ENCODE measurements around the gene MTRF1L.

The MTRF1L gene

DNA sequence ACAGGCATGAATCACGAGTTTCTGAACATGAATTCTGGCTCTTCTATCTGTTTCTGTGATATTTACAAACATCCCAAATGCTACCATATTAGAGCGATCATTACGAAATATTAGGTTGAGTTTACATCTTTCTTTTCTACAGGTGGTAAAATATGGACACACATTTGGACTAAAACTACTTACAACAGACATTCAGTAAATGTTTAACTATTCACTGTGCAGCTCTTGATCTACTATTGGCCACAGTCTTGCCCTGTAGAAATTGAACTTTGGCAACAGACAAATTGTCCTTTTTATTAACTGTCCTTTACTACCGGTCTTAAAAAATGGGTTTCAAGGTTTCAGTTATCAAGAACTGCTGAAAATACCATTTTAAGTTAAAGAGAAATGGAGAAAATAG is 26.5 kb upstream of the MTRF1L start:
- Histone ChIP-seq H3K9ac (ENCODE audit: low read length) (no peak overlapping the region), H3K4me3 (ENCODE audit: low read depth in 1 of 2, low read length in 2 of 2) (no peak overlapping the region), H3K9me3 (ENCODE audit: low read length) (no peaks in the 10 kb centered on the region), H3K27ac (ENCODE audit: low read depth, low read length) (no peak overlapping the region), H3K27me3 (ENCODE audit: control insufficient read depth in 1 of 2, insufficient read depth in 2 of 2, low read length in 2 of 2) (no peaks in the 10 kb centered on the region), H3K36me3 (ENCODE audit: insufficient read depth, low read length) (no peaks in the 10 kb centered on the region), H3K4me1 (ENCODE audit: insufficient read depth, low read length) (no peaks in the 10 kb centered on the region)

DNA sequence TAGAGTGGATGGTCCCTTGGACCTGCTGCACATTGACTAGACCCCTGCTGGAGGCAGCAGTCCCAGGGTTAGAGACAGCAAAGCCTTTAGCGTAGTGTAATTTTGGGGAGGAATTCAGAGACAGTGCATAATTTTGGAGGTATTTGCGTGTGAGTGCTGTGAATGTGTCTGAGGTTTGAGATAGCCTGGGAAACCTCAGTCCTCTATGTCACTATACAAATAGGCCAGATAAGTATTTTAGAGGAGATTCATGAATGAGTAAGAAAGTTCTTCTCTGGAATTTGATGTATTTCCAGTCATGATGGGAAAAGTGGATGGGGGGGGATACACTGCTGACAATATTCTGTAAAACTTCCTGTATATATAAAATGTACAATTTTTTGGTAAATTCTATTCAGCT is 25.8 kb upstream of the MTRF1L start:
- Histone ChIP-seq H3K9me3 (ENCODE audit: low read length) (no peaks in the 10 kb centered on the region), H3K4me3 (ENCODE audit: low read depth in 1 of 2, low read length in 2 of 2) (no peak overlapping the region), H3K36me3 (ENCODE audit: insufficient read depth, low read length) (no peaks in the 10 kb centered on the region), H3K4me1 (ENCODE audit: insufficient read depth, low read length) (no peaks in the 10 kb centered on the region), H3K9ac (ENCODE audit: low read length) (no peak overlapping the region), H3K27me3 (ENCODE audit: control insufficient read depth in 1 of 2, insufficient read depth in 2 of 2, low read length in 2 of 2) (no peaks in the 10 kb centered on the region), H3K27ac (ENCODE audit: low read depth, low read length) (no peak overlapping the region)

DNA sequence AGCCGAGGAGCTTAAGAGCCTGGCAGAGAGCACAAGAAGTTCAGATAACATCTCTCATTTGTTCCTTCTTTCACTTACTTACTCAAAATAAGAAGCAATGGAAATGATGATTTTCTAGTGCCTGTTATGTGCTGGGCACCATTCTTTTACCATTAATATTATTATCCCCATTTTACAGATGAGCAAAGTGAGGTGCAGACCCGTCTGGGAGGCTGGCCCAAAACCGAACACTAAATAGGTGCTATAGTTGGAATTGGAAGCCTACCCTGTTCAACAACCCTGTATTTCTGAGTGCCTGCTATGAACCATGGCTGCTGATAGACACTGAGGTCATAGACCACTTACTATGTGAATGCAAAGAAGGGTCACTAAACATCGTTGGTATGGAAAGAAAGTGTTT is 25.0 kb upstream of the MTRF1L start:
- Histone ChIP-seq H3K4me1 (ENCODE audit: insufficient read depth, low read length) (no peaks in the 10 kb centered on the region), H3K36me3 (ENCODE audit: insufficient read depth, low read length) (no peaks in the 10 kb centered on the region), H3K4me3 (ENCODE audit: low read depth in 1 of 2, low read length in 2 of 2) (no peak overlapping the region), H3K9ac (ENCODE audit: low read length) (no peak overlapping the region), H3K27me3 (ENCODE audit: control insufficient read depth in 1 of 2, insufficient read depth in 2 of 2, low read length in 2 of 2) (no peaks in the 10 kb centered on the region), H3K9me3 (ENCODE audit: low read length) (no peaks in the 10 kb centered on the region), H3K27ac (ENCODE audit: low read depth, low read length) (no peak overlapping the region)

DNA sequence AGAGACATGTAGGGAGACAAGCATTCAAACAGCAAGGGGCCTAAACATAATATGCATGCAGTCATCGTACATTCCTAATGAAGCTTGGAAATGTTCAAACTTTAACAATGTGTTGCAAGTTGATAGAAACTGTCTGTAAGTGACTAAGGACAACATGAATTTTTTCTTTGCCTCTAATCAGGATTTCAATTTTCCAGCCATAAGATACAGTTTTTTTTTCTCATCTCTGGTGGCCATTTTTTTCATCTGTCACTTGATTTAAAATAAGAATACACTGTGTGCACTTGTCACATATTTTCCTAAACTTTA is 22.2 kb upstream of the MTRF1L start:
- no peaks in the 10 kb centered on the region for H3K27me3 ChIP-seq (ENCODE audit: control insufficient read depth in 1 of 2, insufficient read depth in 2 of 2, low read length in 2 of 2)
- H3K4me1 ChIP-seq (ENCODE audit: insufficient read depth, low read length): no peaks in the 10 kb centered on the region
- H3K36me3 ChIP-seq (ENCODE audit: insufficient read depth, low read length): no peaks in the 10 kb centered on the region
- no peak overlapping the region for H3K4me3 ChIP-seq (ENCODE audit: low read depth in 1 of 2, low read length in 2 of 2)
- H3K9me3 ChIP-seq (ENCODE audit: low read length): no peaks in the 10 kb centered on the region
- no peak overlapping the region for H3K9ac ChIP-seq (ENCODE audit: low read length)
- no peak overlapping the region for H3K27ac ChIP-seq (ENCODE audit: low read depth, low read length)

DNA sequence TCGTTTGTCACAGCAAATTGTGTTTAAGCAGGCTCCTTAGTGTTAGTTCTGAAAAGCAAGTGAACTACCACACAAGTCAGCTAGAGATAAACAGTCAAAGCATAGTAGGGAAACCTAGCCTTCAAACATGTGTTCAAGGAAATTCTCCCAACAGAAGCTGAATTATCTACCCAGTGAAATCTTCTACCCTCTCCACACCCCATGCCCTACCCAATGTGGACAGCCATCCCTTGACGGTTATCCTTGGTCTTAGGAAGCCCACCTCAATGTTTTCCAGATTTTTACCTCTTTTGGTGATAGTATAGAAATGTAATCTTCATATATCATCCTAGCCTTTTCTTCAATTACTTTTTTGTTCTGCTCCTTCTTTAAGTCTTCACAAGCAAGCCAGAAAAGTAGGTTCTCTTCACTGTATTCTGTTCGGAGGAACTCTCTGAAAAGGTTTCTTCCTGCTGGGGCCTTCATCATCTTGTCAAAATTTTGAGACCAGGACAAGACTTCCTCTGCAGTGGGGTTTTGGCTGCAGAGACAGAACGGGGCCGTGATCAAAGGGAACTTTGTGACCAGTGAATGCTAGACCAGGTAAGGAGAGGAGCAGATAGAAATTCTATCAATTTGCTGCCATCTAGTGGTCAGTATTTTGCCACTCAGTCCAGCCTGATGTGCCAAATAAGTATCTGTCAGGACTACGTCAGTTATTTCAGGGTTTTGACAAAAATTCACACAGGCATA is 21.6 kb upstream of the MTRF1L start:
- H3K9me3 ChIP-seq (ENCODE audit: low read length): no peaks in the 10 kb centered on the region
- no peak overlapping the region for H3K27ac ChIP-seq (ENCODE audit: low read depth, low read length)
- no peaks in the 10 kb centered on the region for H3K4me1 ChIP-seq (ENCODE audit: insufficient read depth, low read length)
- H3K4me3 ChIP-seq (ENCODE audit: low read depth in 1 of 2, low read length in 2 of 2): no peak overlapping the region
- H3K9ac ChIP-seq (ENCODE audit: low read length): no peak overlapping the region
- H3K36me3 ChIP-seq (ENCODE audit: insufficient read depth, low read length): no peaks in the 10 kb centered on the region
- no peaks in the 10 kb centered on the region for H3K27me3 ChIP-seq (ENCODE audit: control insufficient read depth in 1 of 2, insufficient read depth in 2 of 2, low read length in 2 of 2)

DNA sequence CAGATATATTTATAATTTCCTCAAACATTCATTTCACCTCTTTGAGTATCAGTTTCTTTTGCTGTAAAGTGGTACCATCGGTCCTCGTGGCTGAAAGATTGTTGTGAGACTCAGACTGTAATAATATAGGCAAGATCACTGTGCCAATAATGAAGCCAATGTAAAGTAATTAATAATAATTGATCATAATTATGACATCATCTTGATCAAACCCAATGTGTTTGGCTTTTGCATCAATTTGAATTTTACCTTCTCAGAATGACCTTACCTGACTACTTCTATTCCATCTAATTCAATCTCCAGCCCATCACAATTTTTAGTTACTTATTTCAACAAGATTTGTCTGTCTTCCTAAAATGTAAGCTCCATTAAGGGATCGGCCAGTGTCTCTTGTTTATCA is 15.8 kb upstream of the MTRF1L start:
- Histone ChIP-seq H3K27ac (ENCODE audit: low read depth, low read length) (no peak overlapping the region), H3K9me3 (ENCODE audit: low read length) (no peaks in the 10 kb centered on the region), H3K4me1 (ENCODE audit: insufficient read depth, low read length) (no peaks in the 10 kb centered on the region), H3K9ac (ENCODE audit: low read length) (no peak overlapping the region), H3K4me3 (ENCODE audit: low read depth in 1 of 2, low read length in 2 of 2) (no peak overlapping the region), H3K27me3 (ENCODE audit: control insufficient read depth in 1 of 2, insufficient read depth in 2 of 2, low read length in 2 of 2) (no peaks in the 10 kb centered on the region), H3K36me3 (ENCODE audit: insufficient read depth, low read length) (no peaks in the 10 kb centered on the region)

DNA sequence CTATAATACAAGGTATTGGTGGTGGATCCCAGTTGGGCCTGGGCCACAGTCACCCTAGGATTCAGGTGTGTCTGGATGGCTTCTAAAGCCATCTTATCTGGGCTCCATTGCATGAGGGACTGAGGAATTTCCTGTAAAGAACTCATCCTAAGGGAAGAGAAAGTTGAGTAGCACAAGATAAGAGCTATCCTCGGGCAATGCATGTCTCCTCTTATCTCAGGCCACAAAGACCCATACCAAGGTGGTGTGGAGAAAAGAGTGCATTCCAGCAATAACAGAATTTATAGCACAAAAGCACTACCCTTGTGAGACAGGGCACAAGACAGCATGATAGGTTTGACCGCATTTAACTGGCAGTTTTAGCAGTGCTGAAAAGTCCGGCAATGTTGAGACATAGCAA is 14.3 kb upstream of the MTRF1L start:
- H3K36me3 ChIP-seq (ENCODE audit: insufficient read depth, low read length): no peaks in the 10 kb centered on the region
- H3K4me1 ChIP-seq (ENCODE audit: insufficient read depth, low read length): no peaks in the 10 kb centered on the region
- no peaks in the 10 kb centered on the region for H3K9me3 ChIP-seq (ENCODE audit: low read length)
- H3K4me3 ChIP-seq (ENCODE audit: low read depth in 1 of 2, low read length in 2 of 2): no peak overlapping the region
- no peak overlapping the region for H3K27ac ChIP-seq (ENCODE audit: low read depth, low read length)
- no peak overlapping the region for H3K9ac ChIP-seq (ENCODE audit: low read length)
- no peaks in the 10 kb centered on the region for H3K27me3 ChIP-seq (ENCODE audit: control insufficient read depth in 1 of 2, insufficient read depth in 2 of 2, low read length in 2 of 2)

DNA sequence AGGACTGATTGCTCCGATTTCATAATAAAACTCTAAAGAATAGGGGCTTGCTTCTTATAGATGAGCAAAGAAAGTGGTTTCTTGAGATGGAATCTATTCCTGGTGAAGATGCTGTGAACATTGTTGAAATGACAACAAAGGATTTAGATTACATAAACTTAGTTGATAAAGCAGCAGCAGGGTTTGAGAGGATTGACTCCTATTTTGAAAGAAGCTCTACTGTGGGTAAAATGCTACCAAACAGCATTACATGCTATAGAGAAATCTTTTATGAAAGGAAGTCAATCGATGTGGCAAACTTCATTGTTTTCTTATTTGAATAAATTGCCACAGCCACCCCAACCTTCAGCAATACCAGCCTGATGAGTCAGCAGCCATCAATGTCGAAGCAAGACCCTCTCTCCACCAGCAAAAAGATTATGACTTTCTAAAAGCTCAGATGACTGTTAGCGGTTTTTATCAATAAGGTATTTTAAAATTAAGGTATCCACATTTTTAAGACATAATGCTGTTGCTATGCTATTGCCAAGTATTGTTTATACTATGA is 12.7 kb upstream of the MTRF1L start:
- Histone ChIP-seq H3K36me3 (ENCODE audit: insufficient read depth, low read length) (no peaks in the 10 kb centered on the region), H3K9ac (ENCODE audit: low read length) (no peak overlapping the region), H3K9me3 (ENCODE audit: low read length) (no peaks in the 10 kb centered on the region), H3K27me3 (ENCODE audit: control insufficient read depth in 1 of 2, insufficient read depth in 2 of 2, low read length in 2 of 2) (no peaks in the 10 kb centered on the region), H3K4me1 (ENCODE audit: insufficient read depth, low read length) (no peaks in the 10 kb centered on the region), H3K4me3 (ENCODE audit: low read depth in 1 of 2, low read length in 2 of 2) (no peak overlapping the region), H3K27ac (ENCODE audit: low read depth, low read length) (no peak overlapping the region)

DNA sequence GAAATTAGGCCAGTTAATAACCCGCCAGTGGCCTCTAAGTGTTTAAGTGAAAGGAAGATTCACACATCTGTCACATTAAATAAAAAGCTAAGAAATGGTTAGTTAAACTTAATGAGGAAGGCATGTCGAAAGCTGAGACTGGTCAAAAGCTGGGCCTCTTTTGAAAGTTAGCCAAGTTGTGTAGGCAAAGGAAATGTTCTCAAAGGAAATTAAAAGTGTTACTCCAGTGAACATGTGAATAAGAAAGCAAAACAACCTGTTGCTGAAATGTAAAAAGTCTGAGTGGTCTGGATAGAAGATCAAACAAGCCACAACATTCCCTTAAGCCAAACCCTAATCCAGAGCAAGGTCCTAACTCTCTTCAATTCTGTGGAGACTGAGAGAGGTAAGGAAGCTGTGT is 10.9 kb upstream of the MTRF1L start:
- no peak overlapping the region for H3K4me3 ChIP-seq (ENCODE audit: low read depth in 1 of 2, low read length in 2 of 2)
- no peak overlapping the region for H3K9ac ChIP-seq (ENCODE audit: low read length)
- H3K36me3 ChIP-seq (ENCODE audit: insufficient read depth, low read length): no peaks in the 10 kb centered on the region

DNA sequence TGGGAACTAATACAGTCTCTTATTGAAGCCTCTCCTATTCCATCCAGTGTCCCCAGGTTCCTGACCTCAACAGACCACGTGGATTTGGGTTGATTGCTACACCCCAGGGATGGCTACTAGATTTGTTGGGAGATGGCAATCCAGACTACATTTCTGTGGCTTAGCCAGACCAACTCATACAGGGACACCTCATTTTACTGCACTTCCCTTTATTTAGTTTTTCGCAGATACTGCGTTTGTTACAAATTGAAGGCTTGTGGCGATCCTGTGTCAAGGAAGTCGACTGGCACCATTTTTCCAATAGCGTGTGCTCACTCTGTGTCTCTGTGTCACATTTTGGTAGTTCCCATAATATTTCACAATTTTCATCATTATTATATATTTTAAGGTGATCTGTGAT is 10.3 kb upstream of the MTRF1L start:
- Histone ChIP-seq H3K4me3 (ENCODE audit: low read depth in 1 of 2, low read length in 2 of 2) (no peak overlapping the region), H3K9ac (ENCODE audit: low read length) (no peak overlapping the region), H3K9me3 (ENCODE audit: low read length) (no peaks in the 10 kb centered on the region), H3K27ac (ENCODE audit: low read depth, low read length) (no peak overlapping the region), H3K27me3 (ENCODE audit: control insufficient read depth in 1 of 2, insufficient read depth in 2 of 2, low read length in 2 of 2) (no peaks in the 10 kb centered on the region), H3K4me1 (ENCODE audit: insufficient read depth, low read length) (no peaks in the 10 kb centered on the region), H3K36me3 (ENCODE audit: insufficient read depth, low read length) (no peaks in the 10 kb centered on the region)

More for the DNA sequence above, 10.9 kb upstream of the MTRF1L start:
- Histone ChIP-seq H3K9me3 (ENCODE audit: low read length) (no peaks in the 10 kb centered on the region), H3K4me1 (ENCODE audit: insufficient read depth, low read length) (no peaks in the 10 kb centered on the region), H3K27me3 (ENCODE audit: control insufficient read depth in 1 of 2, insufficient read depth in 2 of 2, low read length in 2 of 2) (no peaks in the 10 kb centered on the region), H3K27ac (ENCODE audit: low read depth, low read length) (no peak overlapping the region)

DNA sequence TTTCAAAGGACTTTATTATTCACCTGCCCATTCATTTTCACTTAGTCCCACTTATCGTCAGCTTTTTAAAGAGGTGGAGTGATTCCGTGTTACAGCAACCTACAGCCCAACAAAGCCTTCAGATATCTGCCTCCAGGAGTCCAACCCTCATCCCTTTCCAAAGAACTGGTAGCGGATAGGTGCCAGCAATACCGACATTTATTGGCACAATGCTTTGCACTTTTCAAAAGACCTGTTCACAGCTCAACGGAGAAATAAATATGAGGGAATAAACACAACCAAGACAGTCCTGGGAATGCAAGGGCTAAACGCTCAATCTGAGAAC is 819 bp upstream of the MTRF1L start:
- Histone ChIP-seq H3K4me1 (ENCODE audit: insufficient read depth, low read length) (peaks cover 22% of the 10 kb centered on the region), H3K36me3 (ENCODE audit: insufficient read depth, low read length) (no peaks in the 10 kb centered on the region), H3K9me3 (ENCODE audit: low read length) (no peaks in the 10 kb centered on the region), H3K27ac (ENCODE audit: low read depth, low read length) (peak overlapping the region; percentile 94), H3K9ac (ENCODE audit: low read length) (peak overlapping the region; percentile 91), H3K27me3 (ENCODE audit: control insufficient read depth in 1 of 2, insufficient read depth in 2 of 2, low read length in 2 of 2) (no peaks in the 10 kb centered on the region), H3K4me3 (ENCODE audit: low read depth in 1 of 2, low read length in 2 of 2) (peak overlapping the region; percentile 89 to 92)

Data from muscle layer of colon (tissue), 2 donors.